Daoy (cell line): ENCODE measurements around the gene PERM1. TPM values are rescaled to one million over a fixed set of nuclear protein-coding genes. Genes with fewer than 3 reads are reported as not detected.
"Not testable (repeated sequence)": the region's sequence is repeated elsewhere in the genome, so short reads cannot be mapped to it uniquely, and the experiment has no call there.

ENCODE experiments used
- DNase-seq: peaks from one replicate; pipeline ENCODE4 v3.0.0-alpha.2; 2015; ENCODE audit warnings: low read depth
- total RNA-seq: library from RNA; depleted of rRNA; stranded (reverse); fragments of >200 nt; shearing (Covaris generic); gene quantifications from 2 replicates; pipeline ENCODE4 v1.2.3, GENCODE V29; 2014

Gene PERM1
- total RNA-seq, 1 experiment from 2014 or later, result not detected

DNA sequence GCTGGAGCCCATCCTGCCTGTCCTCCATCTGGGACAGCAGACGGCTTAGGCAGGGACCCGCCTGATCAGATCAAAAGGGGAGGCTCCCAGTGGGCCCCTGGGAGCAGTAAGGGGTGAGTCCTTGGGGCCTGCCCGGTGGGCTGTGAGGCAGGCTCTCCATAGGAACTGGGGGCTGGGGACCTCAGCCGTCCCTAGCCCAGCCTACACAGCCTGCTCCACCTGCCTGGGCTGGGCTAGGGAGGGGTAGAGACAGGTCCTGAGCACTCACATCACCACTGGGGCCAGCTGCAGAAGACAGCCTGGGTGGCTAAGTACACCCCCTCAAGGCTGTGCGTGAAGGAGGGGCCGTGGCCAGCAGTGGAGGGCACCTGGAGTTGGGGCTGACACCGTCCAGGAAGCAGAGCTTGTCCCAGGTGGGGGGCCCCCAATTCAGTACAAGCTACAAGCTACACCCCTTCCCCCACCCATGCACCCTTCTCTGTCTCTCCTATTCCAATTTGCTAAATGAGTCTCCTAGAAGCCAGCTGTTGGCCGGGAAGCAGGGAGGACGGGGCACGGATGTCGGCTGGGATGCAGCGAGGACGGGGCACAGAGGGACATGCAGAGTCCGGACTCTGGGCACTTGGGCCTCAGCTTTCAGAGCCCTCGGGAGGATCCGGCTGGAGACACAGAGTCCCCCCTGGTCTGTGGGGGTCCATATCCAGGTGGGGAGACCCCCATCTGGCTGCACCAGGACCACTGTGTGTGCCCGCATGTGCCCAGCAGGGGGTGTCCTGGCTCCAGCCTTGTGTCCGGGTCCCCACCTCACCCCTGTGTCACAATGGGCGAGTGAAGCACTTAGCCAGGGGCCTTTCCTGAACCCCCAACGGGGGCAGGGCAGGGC, 33.1 kb upstream of the PERM1 start:
- DNase-seq, result peak; percentile 51

DNA sequence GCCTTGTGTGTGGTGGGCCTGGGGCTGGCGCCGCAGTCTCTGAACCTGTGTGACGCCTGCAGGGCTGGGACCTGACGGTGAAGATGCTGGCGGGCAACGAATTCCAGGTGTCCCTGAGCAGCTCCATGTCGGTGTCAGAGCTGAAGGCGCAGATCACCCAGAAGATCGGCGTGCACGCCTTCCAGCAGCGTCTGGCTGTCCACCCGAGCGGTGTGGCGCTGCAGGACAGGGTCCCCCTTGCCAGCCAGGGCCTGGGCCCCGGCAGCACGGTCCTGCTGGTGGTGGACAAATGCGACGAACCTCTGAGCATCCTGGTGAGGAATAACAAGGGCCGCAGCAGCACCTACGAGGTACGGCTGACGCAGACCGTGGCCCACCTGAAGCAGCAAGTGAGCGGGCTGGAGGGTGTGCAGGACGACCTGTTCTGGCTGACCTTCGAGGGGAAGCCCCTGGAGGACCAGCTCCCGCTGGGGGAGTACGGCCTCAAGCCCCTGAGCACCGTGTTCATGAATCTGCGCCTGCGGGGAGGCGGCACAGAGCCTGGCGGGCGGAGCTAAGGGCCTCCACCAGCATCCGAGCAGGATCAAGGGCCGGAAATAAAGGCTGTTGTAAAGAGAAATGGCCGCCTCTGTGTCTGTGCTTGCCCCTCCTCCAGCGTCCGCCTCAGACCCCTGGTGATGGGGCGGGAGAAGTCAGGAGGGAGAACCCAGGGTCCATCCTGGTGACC, 32.2 kb upstream of the PERM1 start:
- peak; percentile 17 for DNase-seq

- DNase-seq, result peak; percentile 96
Observed at GRCh38 chr1:1013105-1013921, 31.4 kb upstream of the PERM1 start, which contains the start of gene ISG15. Gene ISG15, plus strand, starts transcription at chr1:1013497. Its CDS starts 77 bp downstream, at chr1:1013574.

GRCh38 chr1:1012736-1013104, 30.8 kb upstream of the PERM1 start:
- DNase-seq, result not testable (repeated sequence)

DNA sequence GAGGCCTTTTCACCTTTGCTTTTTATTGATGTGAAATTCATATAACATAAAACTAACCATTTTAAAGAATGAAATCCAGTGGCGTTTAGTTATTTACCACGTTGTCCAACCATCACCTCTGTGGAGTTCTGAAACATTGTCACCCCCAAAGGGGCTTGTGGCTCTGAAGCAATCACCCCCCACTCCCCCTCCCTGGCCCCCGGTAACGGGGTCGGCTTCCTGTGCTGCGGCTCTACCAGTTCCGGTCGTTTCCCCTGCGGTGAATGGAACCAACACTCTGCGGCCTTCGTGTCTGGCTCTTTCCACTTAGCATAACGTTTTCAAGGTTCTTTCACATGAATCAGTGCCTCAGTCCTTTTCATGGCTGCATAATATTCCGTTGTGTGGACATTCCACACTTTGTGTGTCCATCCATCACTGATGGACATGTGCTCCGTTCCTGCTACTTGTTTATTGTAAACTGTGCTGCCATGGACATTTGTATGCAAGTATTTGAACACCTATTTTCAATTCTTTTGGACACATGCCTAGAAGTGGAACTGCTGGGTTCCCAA, 29.6 kb upstream of the PERM1 start:
- no peak for DNase-seq

DNA sequence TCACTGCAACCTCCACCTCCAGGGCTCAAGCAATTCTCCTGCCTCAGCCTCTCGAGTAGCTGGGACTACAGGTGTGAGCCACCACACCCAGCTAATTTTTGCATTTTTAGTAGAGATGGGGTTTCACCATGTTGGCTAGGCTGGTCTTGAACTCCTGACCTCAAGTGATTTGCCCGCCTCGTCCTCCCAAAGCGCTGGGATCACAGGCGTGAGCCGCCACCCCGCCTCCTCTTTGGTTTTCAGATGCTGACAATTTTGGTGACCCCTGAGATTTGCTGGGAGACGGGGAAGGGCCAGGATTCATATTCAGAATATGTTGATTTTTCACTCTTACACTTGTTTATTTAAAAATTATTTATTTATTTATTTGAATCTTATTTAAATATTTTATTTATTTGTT, 28.2 kb upstream of the PERM1 start:
- DNase-seq, result not testable (repeated sequence)

DNA sequence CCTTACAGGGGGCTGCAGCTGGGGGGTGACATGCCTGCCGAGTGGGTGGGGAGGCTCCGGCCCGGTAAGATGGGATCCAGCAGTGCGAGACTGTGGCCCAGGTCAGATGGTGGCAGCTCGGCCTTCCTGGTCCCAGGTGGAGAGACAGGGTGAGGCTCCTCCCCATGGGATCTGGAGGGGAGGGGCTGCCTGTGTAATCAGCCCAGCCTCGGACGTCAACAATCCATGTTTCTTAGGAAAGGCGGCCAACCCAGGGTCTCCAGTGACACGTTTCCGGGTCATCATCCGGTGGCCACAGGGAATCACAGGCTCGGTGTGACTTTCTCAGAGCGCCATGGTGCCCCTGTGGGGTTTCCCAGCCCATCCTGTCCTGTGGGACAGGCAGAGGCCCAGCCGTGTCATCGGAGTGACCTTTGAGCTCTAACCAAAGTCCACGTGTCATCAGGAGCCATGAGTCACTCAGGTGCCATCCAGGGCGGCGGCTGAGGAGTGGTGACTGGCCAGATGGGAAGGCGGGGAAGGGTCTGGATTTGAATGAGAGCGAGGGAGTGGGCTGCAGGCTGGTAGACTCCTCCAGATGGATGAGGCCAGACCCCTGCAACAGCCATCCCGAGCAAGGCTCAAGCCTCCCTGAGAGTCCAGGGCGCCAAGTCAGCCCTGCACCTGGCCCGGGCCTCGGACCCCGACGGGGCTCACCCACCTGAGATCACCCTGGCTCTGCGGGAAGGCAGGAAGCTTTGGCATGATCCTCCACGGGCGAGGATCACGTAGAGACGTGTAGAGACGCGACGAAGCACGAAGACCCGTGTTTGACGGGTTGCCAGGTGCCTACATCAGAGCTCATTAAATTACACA, 24.6 kb upstream of the PERM1 start:
- no peak for DNase-seq

DNA sequence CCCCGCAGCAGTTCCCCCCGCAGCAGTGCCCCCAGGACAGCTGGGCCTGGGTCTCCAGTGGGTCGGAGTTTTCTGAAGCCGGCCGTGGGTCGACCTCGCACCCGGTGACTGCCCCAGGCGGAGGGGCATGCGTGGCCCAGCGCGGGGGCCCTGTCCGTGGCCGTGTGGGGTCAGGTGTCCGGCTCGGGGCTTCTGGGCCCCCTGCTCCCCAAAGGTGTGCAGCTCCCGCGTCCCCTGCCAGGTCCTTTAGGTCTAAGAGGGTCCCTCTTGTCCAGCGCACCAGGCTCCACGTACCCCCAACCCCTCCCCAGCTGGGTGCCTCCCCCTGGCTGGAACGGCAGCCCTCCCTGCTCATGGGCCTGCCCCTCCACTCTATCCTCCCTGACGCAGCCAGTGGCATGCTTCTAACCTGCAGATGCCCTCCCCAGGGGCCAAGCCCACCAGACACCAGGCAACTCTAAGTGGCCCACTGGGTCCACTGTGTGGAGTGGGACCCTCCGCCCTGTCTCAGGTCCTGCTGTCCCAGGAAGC, 23.9 kb upstream of the PERM1 start:
- DNase-seq, result no peak

- peak; percentile 60 for DNase-seq
Observed at GRCh38 chr1:1004780-1005697, 23.1 kb upstream of the PERM1 start.

GRCh38 chr1:1004420-1004779, 22.5 kb upstream of the PERM1 start:
- no peak for DNase-seq

DNA sequence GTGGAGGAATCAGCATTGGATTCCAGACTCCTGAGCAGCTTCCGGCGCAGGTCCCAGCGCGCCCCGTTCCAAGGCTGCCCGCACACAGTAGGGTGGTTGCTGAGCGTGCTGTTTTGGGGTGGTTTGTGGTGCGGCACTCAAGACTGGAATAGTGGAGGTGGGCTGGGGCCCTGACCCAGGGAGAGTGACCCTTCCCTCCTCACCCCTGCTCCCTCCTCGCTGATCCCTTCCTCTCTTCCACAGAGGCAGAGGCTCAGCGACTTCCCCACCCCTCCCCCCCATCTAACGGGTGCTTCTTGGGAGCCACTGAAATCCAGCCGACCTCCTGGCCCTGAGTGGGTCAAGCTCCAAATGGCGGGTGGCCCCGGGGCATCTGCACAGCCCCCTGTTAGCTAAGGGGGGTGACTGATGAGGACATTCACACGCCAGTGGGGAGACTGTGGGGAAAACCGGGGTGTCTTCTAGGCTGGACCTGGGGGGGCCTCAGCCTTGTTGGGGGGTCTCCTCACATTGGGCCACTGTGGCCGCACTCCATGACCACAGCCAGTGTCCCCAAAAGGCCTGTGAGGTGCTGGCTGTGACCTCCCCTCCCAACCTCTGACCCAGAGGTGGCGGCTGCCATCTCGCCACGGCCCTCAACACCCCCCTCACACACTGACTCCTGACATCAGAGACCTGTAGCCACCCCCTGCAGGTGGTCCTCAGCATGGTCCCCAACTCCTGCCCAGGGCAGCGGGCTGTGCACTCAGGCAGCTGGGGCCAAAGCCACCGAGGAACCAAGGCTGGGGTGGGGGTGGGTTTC, 21.9 kb upstream of the PERM1 start:
- DNase-seq, result no peak

DNA sequence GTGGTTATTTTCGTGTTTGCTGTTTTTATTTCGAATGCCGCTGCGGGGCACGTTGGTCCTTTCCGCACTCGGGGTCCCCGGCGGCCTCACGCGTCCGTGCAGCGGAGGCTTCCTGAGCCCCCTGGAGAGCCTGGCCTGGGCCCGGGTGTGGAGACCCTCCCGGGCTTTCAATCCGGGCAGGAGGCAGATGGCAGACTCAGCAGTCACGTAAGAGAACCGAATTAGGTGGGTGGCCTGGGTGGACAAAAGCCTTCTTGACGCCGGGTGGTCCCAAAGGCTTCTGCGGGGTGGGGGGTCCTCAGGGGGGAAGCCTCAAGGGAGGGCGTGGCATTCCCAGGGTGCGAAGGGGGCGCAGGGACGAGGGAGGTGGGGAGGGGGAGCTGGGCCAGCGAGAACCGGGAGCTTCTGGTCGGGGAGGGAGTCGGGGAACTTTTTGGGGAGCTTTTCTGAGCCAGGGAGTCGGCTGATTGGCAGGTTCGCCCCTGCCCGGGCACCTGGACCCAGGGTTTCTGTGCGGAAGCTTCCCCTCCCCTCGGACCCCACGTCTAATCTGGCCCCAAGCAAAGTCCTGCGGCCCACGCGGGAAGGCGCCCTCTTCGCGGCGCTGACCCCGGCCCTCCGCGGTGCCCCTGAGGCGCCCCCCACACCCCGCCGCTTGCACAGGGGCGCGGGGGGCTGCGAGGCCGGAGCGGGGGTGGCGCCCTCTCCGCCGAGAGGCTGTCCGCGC, 19.3 kb upstream of the PERM1 start:
- peak; percentile 50 for DNase-seq

DNA sequence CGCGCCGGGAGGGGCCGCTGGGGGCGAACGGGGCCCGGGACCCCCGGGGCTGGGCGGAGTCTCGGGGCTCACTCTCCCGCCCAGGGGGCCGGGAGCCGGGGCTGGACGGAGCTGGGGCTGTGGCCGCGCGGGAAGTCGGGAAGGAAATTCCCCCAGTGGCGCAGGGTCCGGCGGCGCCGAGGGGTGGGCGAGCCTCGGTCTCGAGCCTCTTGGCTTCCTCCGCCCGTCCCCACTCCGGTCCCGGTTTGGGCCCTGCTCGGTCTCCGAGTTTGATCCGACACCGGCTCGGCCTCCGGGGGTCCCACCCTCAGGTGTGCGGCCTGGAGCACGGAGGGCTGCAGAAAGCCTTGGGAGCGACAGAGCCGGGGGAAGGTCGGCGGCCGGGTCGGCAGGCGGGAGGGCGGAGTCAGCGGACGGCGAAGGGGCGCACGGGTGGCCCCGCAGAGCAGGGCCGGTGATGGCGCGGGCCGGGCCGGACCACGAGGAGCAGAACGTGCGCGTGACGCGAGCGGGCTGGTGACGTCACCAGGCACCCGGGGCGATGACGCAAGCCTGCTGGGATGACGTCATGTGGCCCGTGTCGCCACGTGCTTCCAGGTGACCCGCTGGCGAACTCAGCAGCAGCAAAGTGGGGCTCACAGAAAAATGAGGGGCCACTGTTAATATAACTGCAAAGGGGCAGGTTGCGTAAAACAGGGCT, 18.6 kb upstream of the PERM1 start:
- DNase-seq, result peak; percentile 94

GRCh38 chr1:999725-1000356, 17.9 kb upstream of the PERM1 start, which contains the start of gene HES4:
Gene HES4, minus strand, starts transcription at chr1:1000097. Its CDS starts 124 bp downstream, at chr1:999973.
- DNase-seq, result peak; percentile 97

DNA sequence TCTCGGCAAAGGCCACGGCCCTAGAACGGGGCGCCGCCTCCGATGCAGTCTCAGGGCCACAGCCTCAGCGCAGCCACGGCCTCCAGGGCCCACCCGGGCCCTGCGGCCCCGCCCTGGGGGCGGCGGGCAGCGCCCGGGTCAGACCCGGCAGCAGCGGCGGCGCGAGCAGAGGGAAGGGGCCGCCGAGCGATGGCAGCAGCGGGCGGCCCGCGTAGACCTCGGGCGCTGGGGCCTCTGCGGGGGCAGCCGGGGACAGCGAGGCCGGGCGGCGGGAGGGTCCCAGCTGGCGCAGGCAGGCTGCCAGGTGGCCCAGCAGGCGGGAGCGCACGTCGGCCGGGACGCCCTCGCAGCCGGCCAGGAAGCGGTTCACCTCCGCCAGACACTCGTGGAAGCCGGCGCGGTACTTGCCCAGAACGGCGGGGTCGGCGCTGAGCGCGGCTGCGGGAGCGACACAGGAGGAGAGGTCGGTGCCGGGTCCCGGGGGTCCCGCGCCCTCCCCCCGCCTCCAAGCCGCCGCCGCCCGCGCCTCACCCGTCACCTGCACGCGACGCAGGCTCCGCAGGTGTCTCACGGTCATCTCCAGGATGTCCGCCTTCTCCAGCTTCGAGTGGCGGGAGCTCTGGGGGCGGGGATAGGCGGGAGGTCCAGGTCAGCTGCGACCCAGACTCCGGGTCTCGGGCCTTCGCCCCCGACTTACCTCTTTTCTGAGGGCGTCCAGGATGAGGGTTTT, 17.3 kb upstream of the PERM1 start:
- peak; percentile 69 for DNase-seq

GRCh38 chr1:998745-998994, 16.8 kb upstream of the PERM1 start:
- no peak for DNase-seq
